Measurements from ENCODE around the gene CYP27C1.
"Not testable (repeated sequence)": the region's sequence is repeated elsewhere in the genome, so short reads cannot be mapped to it uniquely, and the experiment has no call there.

Gene CYP27C1

DNA sequence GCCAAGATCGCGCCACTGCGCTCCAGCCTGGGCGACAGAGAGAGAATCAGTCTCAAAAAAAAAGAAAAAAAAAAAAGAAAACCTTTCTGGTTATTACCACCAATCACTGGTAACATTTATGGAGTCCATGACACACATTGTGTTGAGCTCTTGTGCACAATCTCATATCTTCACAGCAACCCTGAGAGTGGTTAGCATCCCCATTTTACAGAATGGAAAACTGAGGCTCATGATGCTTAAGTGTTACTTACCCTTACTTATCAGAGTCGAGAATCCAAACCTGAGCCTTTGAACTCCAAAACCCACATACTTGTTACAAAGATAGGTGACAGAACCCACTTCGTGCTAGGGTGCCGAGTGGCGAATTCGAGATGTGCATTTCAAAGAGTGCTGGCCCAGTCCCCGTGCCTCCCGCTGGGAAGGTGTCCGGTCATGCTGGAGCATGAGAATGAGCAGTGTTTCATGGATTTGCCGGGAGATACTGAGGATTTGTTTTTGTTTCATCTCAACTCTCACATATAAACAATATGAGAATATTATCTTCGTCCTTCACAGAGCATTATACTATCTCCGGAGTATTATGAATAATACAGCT lies 50.9 kb downstream of the CYP27C1 start:
- DNase-seq = no peak

DNA sequence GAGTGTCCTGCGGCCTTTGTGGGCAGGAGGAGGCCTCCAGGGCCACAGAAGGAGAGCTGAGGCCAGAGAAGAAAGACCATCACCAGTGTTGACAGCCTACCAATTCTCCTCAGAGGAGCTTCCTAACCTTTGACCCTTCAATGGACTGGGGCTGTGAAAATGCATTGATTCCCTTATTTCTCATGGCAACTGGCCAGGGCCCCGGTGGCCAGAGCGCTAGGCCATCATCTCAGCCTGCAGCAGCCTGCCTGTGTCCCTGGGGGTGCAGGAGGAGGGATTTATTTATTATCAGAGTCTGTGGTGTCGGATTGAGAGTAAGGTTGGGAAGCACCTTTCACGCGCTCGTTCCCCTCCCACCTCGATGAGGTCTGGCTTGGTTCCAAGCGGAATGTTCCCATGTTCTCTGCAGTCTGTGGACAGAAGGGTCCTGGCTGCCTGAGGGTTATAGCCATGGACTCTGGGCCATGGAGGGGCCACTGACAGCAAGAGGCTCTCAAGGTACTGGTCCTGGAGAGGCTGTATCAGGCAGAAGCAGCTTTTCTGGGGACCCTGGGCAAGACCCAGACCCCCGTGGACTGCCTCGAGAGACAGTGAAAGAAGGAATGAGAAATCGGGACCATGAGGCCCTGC lies 53.8 kb downstream of the CYP27C1 start:
- DNase-seq = no peak

DNA sequence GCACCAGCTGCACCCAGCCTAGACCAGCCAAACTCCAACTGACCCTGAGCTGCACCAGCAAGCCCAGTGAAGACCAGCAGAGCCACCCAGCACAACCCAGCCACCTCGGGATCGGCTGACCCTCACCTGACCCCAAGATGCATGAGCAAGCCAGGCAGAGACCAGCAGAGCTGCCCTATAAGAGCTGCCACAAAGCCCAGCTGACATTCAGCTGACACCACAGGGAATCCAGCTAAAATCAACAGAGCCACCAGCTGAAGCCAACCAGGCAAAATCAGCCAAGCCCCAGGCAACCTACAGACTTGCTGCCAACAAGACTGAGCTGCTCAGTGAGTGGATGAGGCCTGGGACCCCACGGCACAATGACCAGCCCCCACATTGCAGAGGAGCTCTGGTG lies 54.6 kb downstream of the CYP27C1 start:
- DNase-seq = no peak

DNA sequence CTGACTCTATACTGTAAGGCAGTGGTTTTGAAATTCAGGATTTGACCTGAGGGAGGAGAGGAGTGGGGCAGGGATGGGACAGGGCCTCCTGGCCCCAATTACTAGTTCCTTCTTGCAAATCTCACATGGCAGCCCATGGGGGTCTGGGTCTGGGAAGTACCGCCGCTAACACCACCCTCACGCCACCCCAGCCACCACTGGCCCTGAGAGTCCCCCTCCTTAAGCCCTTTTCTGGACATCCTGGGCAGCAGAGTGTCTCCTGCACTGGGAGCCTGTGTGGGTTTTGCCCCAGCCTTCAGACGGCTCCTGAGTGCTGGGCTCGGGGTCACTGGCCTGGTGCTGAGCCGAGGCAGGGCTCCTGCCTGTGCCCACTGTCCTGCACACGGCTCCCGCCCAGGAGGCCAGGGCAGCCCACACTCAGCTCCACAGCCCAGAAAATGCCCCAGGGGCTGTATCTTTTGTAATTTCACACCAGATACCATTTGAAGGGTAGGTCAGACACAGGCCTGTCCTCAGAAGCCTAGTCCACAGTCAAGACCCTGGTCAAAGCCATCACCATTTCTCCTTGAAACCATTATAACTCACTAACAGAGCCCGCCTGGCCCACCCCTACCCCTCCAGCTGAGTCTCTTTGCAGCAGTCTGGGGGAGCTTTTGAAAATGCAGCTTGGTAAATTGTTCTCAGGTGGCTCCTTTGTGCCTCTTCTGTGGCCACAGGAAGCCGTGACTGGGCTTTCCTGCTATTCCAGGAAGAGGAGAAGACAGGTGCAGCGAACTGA lies 55.1 kb downstream of the CYP27C1 start:
- DNase-seq = no peak

DNA sequence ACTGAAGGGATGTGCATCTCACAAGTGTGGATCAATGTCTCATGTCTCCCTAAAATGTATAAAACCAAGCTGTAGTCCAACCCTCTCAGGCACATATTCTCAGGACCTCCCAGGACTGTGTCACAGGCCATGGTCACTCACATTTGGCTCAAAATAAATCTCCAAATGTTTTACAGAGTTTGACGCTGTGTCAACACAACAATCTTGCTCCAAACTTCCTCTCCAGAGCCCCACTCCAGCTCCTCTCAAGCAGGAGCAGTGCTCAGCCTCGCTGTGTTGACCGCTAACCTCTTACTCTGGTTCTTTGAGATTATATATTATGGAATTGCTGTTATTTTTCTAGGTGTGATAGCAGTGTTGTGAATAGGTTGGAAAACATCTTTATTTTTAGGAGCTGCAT lies 56.2 kb downstream of the CYP27C1 start:
- no peak for DNase-seq

DNA sequence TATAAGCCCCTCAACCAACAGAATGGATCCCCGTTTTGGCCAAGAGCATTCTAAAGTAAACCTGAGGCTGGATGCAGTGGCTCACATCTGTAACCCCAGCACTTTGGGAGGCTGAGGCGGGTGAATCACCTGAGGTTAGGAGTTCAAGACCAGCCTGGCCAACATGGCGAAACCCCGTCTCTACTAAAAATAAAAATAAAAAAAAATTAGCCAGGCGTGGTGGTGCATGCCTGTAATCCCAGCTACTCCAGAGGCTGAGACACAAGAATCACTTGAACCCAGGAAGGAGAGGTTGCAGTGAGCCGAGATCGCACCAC lies 57.1 kb downstream of the CYP27C1 start:
- DNase-seq = not testable (repeated sequence)

DNA sequence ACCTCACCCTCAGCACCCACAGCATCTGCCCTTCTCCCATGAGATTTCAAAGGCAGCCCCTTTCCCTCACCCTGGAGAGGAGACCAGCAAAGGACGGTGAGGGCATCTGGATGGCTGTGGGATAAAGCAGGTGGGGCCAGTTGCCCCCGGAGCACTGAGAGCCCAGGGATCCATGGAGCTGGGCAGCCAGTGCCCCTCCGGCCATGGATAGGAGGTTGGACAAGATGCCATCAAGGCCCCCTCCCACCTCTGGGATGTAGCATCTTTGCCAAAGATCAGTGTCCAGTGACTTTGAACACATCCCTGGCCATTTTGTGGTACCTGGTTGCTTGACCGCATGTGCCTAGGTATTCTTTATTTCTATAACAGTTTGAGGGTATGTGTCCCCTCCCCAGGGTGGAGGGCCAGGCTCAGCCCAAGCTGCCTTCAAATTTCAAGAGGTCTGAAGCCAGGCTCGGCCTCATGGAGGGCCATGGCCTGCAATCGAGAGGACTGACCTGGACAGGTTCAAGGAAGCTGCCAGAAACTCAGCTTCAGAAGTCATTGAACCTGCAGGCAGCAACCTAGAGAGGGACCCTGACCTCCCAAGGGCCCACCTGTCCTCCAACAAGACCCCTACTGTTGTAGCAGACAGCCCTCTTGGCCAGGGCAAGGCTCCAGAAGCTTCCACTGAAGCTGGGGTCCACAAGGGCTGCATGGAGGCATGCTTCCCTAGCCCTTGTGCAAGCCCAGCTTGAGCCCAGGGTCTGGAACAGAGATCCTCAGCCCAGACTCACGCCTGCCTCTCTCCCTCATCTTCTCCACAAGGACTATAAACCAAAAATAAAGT lies 57.6 kb downstream of the CYP27C1 start:
- DNase-seq = no peak

DNA sequence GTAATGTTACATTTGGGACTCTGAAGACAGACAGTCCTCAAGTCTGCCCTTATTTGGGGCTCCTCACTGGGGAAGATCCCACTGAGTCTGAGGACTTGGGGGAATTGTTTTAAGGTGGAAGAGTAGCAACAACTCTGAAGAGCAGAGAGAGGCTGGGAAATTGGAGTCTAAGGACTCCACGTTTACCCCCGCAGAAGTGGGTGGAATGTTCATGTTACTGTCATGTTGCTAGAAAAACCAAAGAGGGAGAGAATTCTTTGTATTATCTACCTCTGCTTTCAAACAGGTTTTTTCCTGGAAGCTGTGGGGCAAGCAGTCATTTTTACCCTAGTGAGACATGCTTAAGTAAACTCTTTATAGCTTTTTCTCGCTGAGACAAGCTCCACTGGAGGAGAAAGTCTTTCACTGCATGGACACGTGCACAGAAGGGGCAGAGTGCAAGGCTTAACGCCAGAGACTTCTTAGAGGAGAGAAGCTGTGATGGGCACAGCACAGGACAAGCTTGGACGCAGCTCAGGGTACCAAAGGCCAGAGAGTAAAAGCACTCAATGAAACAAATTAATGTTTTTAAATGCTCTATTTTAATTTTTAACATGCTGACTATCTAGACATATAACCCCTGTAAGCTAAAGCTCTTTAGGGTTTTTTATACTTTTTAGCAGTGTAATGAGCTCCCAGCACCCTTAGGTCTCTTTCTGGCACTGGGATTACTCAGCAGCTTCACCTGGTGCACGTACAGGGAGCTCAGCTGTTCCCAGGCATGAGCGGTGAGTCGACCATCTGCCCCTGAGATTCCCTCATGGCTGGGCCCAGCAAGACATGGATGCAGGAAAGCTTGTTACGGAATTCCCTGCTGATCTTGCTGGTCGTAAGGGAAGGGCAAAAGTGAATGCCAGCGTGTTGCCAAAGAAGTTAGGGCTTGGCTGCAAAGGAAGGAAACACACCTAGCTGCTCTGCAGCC lies 58.6 kb downstream of the CYP27C1 start:
- no peak for DNase-seq

DNA sequence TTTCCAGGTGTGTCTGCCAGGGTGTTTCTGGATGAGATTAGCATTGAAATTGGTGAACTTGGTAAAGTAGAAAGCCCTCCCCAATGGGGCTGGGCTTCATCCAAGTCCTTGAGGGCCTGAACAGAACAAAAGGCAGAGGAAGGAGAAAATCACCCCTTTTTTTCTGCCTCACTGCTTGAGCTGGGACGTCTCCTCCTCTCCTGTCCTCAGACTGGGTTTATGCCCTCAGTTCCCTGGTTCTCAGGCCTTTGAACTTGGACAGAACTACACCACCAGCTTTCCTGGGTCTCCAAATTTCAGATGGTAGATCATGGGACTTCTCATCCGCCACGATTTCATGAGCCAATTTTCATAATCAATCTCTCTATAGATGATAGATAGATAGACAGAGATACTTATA lies 59.4 kb downstream of the CYP27C1 start:
- DNase-seq = no peak

DNA sequence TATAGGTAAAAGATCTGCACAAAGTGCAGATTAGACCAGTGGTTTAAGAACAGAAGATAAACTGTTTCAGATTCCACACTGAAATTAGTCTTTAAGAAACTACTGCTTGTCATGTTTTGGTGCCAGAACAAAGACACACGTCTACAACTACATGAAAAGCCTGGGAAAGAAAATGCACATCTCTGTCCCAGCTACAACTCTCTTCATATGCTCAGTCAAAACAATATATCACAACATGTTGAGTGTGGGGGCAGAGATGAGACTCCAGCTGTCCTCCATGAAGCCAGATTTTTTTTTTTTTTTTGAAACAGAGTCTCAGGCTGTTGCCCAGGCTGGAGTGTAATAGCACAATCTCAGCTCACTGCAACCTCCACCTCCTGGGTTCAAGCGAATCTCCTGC lies 60.6 kb downstream of the CYP27C1 start:
- DNase-seq = no peak

DNA sequence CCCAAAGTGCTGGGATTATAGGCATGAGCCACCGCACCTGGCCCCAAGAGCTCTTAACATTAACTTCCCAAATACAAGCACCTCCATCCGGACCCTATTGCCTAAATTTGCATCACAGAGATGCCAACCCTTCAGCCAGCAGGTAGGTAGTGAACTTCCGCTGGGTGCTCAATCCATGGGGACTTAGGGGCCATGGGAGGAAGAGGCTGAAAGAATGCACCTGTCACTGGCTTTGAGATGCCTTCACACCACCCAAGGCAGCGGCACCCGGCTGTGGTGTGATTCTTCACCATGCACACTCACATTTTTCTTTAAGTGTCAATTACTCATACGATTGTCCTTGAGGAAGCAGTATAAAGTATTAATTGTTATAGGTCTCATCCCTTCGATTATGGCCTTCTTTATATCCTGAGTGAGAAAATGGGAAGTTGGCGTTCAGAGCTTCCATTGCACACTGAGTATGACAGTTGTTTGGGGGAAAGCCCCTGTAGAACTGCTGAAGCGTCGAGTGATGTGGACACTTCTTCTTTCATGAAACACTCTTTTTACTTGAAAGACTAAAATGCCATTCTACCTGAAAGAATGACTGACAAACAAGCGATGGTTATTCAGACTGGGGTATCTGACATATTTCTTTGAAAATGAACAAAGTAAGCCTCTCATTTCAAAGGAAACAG lies 61.3 kb downstream of the CYP27C1 start:
- DNase-seq = no peak

DNA sequence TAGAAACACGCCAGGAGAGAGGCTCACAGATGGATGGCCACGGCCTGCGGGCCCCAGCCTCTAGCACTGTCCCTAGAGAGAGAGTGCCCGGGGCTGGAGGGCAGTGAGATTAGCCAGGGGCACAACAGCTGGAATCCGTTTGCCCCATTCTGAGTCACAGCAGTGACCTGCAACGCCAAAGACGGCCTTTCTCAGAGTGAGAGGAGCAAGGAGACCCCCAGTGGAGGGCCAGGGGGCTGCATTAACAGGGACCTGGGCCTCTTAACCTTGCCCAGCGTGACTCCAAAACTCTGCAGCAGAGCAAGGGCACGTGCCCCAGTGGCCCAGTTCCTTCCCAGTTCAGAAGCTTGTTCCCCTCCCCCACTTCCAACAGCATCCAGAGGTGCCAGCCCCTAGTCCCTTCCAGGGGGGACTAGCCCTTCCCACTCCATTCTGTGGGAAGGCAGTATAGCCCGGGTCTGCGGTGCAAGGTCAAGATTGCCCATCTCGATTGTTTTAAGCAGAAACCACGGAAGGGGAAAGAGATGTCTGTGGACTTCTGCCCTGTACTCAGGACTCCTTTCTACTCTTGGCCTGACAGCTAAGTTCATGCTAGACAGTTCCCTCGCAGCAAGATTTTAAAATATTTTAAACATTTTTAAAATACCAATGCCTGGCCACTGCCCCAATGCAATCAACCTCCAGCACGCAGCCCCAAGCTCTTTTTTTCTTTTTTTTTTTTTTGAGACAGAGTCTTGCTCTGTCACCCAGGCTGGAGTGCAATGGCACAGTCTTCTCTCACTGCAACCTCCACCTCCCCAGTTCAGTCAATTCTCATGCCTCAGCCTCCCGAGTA lies 62.2 kb downstream of the CYP27C1 start:
- no peak for DNase-seq

DNA sequence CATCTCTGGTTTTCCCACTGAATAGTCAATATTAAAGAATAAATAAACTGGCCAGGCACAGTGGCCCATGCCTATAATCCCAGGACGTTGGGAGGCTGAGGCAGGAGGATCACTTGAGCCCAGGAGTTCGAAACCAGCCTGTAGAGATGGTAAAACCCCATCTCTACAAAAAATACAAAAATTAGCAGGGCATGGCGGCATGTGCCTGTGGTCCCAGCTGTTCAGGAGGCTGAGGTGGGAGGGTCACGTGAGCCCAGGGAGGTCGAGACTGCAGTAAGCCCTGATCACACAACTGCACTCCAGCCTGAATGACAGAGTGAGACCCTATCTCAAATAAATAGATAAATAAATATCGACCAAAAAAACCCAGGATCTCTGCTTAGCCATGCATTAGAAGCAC lies 63.0 kb downstream of the CYP27C1 start:
- DNase-seq = no peak

DNA sequence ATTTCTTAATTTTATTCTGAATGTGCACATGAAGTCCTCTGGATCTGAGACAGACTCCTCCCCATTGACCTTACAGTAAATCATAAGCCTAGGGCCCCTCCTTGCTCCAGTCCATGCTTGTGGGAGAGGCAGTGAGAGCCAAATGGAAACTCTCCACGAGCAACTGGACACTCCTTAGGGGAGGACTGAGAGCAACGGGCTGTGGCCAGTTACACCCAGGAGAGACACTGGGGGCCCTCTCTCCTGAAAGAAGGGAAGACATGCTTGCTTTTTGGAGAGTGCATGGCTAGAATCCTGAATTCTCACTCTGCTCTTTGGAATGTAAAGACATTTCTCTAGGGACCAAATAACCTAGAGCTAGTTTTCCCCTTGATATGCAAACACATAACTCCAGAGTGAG lies 64.2 kb downstream of the CYP27C1 start:
- no peak for DNase-seq

DNA sequence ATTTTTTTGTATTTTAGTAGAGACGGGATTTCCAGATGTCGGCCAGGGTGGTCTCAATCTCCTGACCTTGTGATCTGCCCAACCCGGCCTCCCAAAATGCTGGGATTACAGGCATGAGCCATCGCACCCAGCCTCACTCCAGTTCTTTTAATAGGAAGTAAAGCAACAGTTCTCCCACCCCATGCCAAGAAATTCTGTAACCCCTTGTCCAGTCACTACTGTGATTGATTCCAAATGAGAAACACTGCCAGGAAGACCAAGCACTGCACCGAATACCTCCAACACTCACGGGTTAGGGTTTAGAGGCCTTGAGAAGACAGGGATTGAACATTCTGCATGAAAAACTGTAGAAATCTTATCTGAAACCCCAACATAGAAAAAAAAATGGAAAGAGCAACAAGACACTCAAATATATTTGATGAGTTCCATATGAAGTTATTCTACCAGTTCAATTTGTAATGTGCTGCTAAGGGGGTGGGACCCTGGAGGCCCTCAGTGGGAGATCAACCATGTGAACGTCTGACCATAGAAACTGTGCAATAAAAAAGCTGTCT lies 65.0 kb downstream of the CYP27C1 start:
- DNase-seq = no peak

DNA sequence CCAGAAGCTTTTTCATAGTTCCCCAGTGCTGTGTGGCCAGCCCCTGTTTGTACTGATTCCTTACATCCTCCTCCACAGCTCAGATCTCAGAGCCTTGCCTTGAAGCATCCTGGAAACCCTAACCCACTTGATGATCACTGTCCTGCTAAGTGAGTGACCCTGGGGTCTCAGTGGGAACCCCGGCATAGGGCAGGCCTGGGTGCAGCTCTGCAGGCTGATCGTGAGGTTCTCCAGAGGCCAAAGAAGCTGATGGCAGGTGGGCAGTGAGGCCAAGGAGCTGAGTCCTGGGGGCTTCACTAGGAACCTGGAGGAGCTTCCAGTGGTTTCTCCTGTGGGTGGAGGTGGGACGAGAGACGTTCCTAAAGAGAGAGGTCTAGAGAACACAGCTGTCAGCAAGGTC lies 65.7 kb downstream of the CYP27C1 start:
- DNase-seq = no peak

DNA sequence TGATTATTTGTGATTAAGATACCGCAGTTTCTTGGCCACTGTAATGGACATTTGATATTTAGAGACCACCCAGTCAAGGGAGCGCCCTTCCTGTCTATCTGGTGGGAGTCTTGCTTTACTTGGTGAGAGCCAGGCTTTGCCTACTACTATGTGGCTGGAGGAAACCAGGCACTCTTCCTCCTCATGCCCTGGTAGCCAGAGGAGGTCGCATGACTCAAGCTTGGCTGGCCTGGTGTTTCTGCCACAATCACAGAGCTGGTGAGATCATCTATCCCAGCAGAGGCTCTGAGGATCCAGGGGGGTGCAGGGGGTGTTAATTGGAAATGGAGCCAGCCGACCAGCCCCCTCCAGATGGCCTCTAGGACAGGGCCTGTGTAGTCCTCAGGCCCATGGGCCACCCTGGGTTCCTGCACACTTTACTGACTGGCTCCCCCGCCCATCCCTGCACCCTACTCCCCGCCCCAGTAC lies 66.4 kb downstream of the CYP27C1 start:
- no peak for DNase-seq

DNA sequence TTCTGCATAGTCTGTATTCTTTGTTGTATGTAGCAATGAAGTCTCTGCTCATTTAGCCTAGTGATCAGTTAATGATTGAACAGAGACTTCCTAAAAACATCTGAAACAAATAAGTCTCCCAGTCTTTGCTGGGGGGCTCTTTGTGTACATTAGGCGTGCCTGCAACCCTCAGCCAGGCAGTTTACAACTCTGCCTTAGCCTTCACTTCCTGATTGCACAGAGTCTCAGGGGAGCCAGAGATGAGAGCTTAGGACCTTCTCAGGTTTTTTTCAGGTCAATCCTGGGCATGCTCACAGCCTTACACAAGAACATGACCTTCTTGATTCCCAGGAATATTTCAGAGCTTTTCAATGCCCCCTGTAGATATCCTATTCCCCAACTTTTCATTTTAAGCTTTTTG lies 69.1 kb downstream of the CYP27C1 start:
- no peak for DNase-seq

DNA sequence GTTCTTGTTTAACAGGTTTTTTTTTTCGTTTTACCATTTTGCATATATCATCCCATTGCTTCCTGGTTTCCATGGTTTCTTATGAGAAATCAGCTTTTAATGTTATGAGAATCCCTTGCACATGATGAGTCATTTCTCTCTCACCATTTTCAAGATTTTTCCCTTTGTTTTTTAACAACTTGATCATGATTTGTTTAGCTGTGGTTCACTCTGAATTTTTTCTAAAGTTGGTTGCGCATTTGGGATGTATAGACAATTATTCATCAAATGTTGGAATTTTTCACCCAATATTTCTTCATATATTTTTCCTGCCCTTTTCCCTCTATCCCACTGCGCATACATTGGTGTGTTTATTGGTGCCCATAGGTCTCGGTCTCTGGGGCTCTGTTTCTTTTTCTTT lies 70.7 kb downstream of the CYP27C1 start:
- DNase-seq = no peak

DNA sequence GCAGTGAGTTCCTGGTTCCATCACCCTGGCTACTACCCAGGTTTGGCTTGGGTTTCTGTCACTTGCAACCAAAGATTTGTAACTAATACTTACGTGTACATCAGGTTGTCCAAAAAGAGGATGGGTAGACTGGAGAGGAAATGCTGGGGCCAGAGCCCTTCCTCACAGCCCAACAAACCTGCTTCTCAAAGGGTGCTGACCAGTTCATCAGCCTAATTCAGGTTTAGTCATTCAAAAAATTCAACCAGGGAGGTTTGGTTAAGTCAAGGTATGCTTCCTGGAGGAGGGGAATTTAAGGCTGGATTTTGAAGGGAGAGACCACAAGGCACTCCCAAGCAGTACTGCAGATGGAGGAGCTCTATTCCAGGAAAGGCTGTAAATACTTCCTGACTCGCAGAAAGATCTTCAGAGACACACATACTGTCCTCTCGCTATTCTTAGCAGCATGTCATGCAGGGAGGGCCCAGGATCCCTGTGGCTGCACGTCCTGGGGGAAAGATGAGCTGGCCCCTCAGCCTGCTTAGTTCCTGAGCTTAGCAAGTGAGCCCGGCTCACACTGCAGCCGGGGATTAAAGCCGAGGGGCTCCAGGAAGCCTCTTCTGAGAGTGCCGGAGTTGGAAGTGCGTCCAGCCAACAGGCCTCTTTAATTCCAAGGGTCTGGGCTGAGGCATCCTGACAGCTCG lies 73.1 kb downstream of the CYP27C1 start:
- no peak for DNase-seq
